Muscle of leg (tissue), 16 donors: ENCODE measurements around the gene KCNV2. TPM values are rescaled to one million over a fixed set of nuclear protein-coding genes. Genes with fewer than 3 reads are reported as not detected.

Experiments
- DNase-seq: peaks from one replicate; pipeline ENCODE4 v3.0.0; 2013
- H3K27ac ChIP-seq: one replicate; pipeline ENCODE4 v1.5.1; 2013; ENCODE audit warnings: mild to moderate bottlenecking, low read length, control low read depth
- H3K27me3 ChIP-seq: one replicate; pipeline ENCODE4 v1.6.1; 2013; ENCODE audit warnings: low read length; ENCODE audit not compliant: control insufficient read depth, insufficient read depth
- H3K36me3 ChIP-seq: one replicate; pipeline ENCODE4 v1.6.1; 2013; ENCODE audit warnings: low read length; ENCODE audit not compliant: control insufficient read depth, insufficient read depth
- H3K4me1 ChIP-seq: one replicate; pipeline ENCODE4 v1.6.1; 2013; ENCODE audit warnings: low read length; ENCODE audit not compliant: control insufficient read depth, insufficient read depth
- H3K4me3 ChIP-seq: one replicate; pipeline ENCODE4 v1.5.1; 2013; ENCODE audit warnings: low read length, control low read depth
- H3K9me3 ChIP-seq: replicated peaks from 2 replicates; pipeline ENCODE4 v1.6.1; 2013; ENCODE audit warnings: low read depth, low read length; ENCODE audit not compliant: control insufficient read depth
- WGBS: methylation state at CpG from one replicate; pipeline ENCODE4 v1.1.5; 2013; ENCODE audit warnings: missing lambda C conversion rate; ENCODE audit not compliant: insufficient coverage; 5-methylcytosine and 5-hydroxymethylcytosine counted together
- long read RNA-seq, 11 donors: transcript quantifications; one replicate each; lab custom pipeline, GENCODE V29; 2026
- polyA plus RNA-seq, 8 donors: library from polyadenylated mRNA; unstranded; fragments of 120-200 nt; gene quantifications; one replicate each; pipeline versions ENCODE4 v1.2.1 to v1.2.3, GENCODE V29; 2013; ENCODE audit warnings: inconsistent platforms in 1 of 8, low replicate concordance in 1 of 8; ENCODE audit not compliant: insufficient read length in 8 of 8, insufficient read depth in 1 of 8
- total RNA-seq: library from RNA; stranded (reverse); fragments of 120-200 nt; gene quantifications from one replicate; pipeline ENCODE4 v1.2.4, GENCODE V29; 2013

KCNV2 gene
- total RNA-seq: not detected
- polyA plus RNA-seq: under 1 TPM; 0.08 to 0.33 (median 0.19) TPM
- long read RNA-seq, donor 1, partial matches to known transcripts: 9 of 9 reads
- long read RNA-seq, donor 1, other reads (novel, unspliced or antisense): 0 of 9 reads
- long read RNA-seq, donor 2: 0 reads
- long read RNA-seq, donor 3, partial matches to known transcripts: 0 of 1 reads
- long read RNA-seq, donor 3, other reads (novel, unspliced or antisense): 0 of 1 reads
- long read RNA-seq, donor 4: 0 reads
- long read RNA-seq, donor 5: 0 reads
- long read RNA-seq, donor 6: 0 reads
- long read RNA-seq, donor 7: 0 reads
- long read RNA-seq, donor 8: 0 reads
- long read RNA-seq, donor 9: 0 reads
- long read RNA-seq, donor 10: 0 reads
- long read RNA-seq, donor 11: 0 reads

- H3K27me3 ChIP-seq: no peaks in the 10 kb centered on the region
- no peak within 1 kb of the TSS for H3K27ac ChIP-seq
- no peaks in the 10 kb centered on the region for H3K9me3 ChIP-seq
- no peak for DNase-seq
- 89% methylated on average over 7 of the region's 7 CpGs for WGBS
- H3K4me3 ChIP-seq: no peak within 1 kb of the TSS
- H3K4me1 ChIP-seq: no peaks in the 10 kb centered on the region
- H3K36me3 ChIP-seq: no peaks in the 10 kb centered on the region
Observed at GRCh38 chr9:2717385-2717784, at the start of gene KCNV2. Gene KCNV2 (plus strand): TSS chr9:2717510. CDS start chr9:2717740, 230 bp downstream.

- no peak overlapping the region for H3K4me3 ChIP-seq
- no peaks in the 10 kb centered on the region for H3K36me3 ChIP-seq
- H3K27ac ChIP-seq: no peak overlapping the region
- no peaks in the 10 kb centered on the region for H3K9me3 ChIP-seq
- no peak for DNase-seq
- no CpG with 5 or more reads among the region's 3 CpGs for WGBS
- H3K27me3 ChIP-seq: no peaks in the 10 kb centered on the region
- no peaks in the 10 kb centered on the region for H3K4me1 ChIP-seq
Observed at GRCh38 chr9:2673161-2673560, 44.1 kb upstream of the KCNV2 start.

- no peak overlapping the region for H3K27ac ChIP-seq
- no peak overlapping the region for H3K4me3 ChIP-seq
- no peaks in the 10 kb centered on the region for H3K9me3 ChIP-seq
- DNase-seq: peak; percentile 50
- H3K4me1 ChIP-seq: no peaks in the 10 kb centered on the region
- no peaks in the 10 kb centered on the region for H3K27me3 ChIP-seq
- WGBS: 90% methylated on average over 2 of the region's 9 CpGs
- H3K36me3 ChIP-seq: no peaks in the 10 kb centered on the region
Observed at GRCh38 chr9:2674141-2674824, 43.0 kb upstream of the KCNV2 start.

GRCh38 chr9:2675834-2676233 lies 41.5 kb upstream of the KCNV2 start:
- DNase-seq: no peak
- H3K9me3 ChIP-seq: no peaks in the 10 kb centered on the region
- no peaks in the 10 kb centered on the region for H3K27me3 ChIP-seq
- no CpG with 5 or more reads among the region's 1 CpG for WGBS
- H3K4me1 ChIP-seq: no peaks in the 10 kb centered on the region
- no peak overlapping the region for H3K4me3 ChIP-seq
- no peak overlapping the region for H3K27ac ChIP-seq
- H3K36me3 ChIP-seq: no peaks in the 10 kb centered on the region

- H3K9me3 ChIP-seq: no peaks in the 10 kb centered on the region
- no peaks in the 10 kb centered on the region for H3K4me1 ChIP-seq
- no CpG with 5 or more reads among the region's 4 CpGs for WGBS
- H3K27me3 ChIP-seq: no peaks in the 10 kb centered on the region
- H3K36me3 ChIP-seq: no peaks in the 10 kb centered on the region
- H3K4me3 ChIP-seq: no peak overlapping the region
- H3K27ac ChIP-seq: no peak overlapping the region
- peak; percentile 11 for DNase-seq
Observed at GRCh38 chr9:2676466-2676865, 40.8 kb upstream of the KCNV2 start.

- H3K36me3 ChIP-seq: no peaks in the 10 kb centered on the region
- H3K9me3 ChIP-seq: no peaks in the 10 kb centered on the region
- no peaks in the 10 kb centered on the region for H3K27me3 ChIP-seq
- no peaks in the 10 kb centered on the region for H3K4me1 ChIP-seq
- no peak overlapping the region for H3K4me3 ChIP-seq
- WGBS: 64% methylated on average over 5 of the region's 5 CpGs
- DNase-seq: peak; percentile 27
- H3K27ac ChIP-seq: no peak overlapping the region
Observed at GRCh38 chr9:2677915-2678889, 39.1 kb upstream of the KCNV2 start.

- WGBS: no CpG with 5 or more reads among the region's 2 CpGs
- DNase-seq: no peak
- H3K4me1 ChIP-seq: no peaks in the 10 kb centered on the region
- H3K27ac ChIP-seq: no peak overlapping the region
- no peaks in the 10 kb centered on the region for H3K27me3 ChIP-seq
- no peaks in the 10 kb centered on the region for H3K9me3 ChIP-seq
- H3K36me3 ChIP-seq: no peaks in the 10 kb centered on the region
- H3K4me3 ChIP-seq: no peak overlapping the region
Observed at GRCh38 chr9:2679011-2679410, 38.3 kb upstream of the KCNV2 start.

- Histone ChIP-seq H3K36me3 (no peaks in the 10 kb centered on the region), H3K27me3 (no peaks in the 10 kb centered on the region), H3K4me1 (no peaks in the 10 kb centered on the region), H3K27ac (no peak overlapping the region), H3K9me3 (no peaks in the 10 kb centered on the region), H3K4me3 (no peak overlapping the region)
- DNase-seq: no peak
- no CpG with 5 or more reads among the region's 1 CpG for WGBS
Observed at GRCh38 chr9:2681981-2682380, 35.3 kb upstream of the KCNV2 start.

- H3K36me3 ChIP-seq: no peaks in the 10 kb centered on the region
- no peak overlapping the region for H3K27ac ChIP-seq
- no peak overlapping the region for H3K4me3 ChIP-seq
- no peaks in the 10 kb centered on the region for H3K9me3 ChIP-seq
- DNase-seq: no peak
- H3K27me3 ChIP-seq: no peaks in the 10 kb centered on the region
- H3K4me1 ChIP-seq: no peaks in the 10 kb centered on the region
- WGBS: 83% methylated on average over 1 of the region's 4 CpGs
Observed at GRCh38 chr9:2686911-2687310, 30.4 kb upstream of the KCNV2 start.

GRCh38 chr9:2688636-2689035 lies 28.7 kb upstream of the KCNV2 start:
- no peaks in the 10 kb centered on the region for H3K27me3 ChIP-seq
- H3K27ac ChIP-seq: no peak overlapping the region
- WGBS: no CpG with 5 or more reads among the region's 3 CpGs
- no peaks in the 10 kb centered on the region for H3K36me3 ChIP-seq
- H3K4me3 ChIP-seq: no peak overlapping the region
- H3K4me1 ChIP-seq: no peaks in the 10 kb centered on the region
- H3K9me3 ChIP-seq: no peaks in the 10 kb centered on the region
- no peak for DNase-seq
